Measurements from ENCODE around the gene KAT2A. TPM values are rescaled to one million over a fixed set of nuclear protein-coding genes. Genes with fewer than 3 reads are reported as not detected.
A peak's percentile ranks its signal among the peaks of the same experiment; 100 is the strongest.

KAT2A gene
- total and polyA plus RNA-seq, 7 experiments from 2014 or later = 6.6 to 71.1 (median 48.6) TPM

GRCh38 chr17:42113293-42114069, 7.7 kb downstream of the KAT2A start:
- peaks cover 0 to 2% (median 0%) of the 10 kb centered on the region in 11 donors for H3K9me3 Mint-ChIP-seq
- Histone ChIP-seq H3K36me3 (ENCODE audit: control insufficient read depth in 2 of 3, insufficient read depth in 3 of 3, low read length in 3 of 3) (peaks cover 0 to 44% (median 5%) of the 10 kb centered on the region in 3 experiments), H3K9me3 (ENCODE audit: control insufficient read depth in 2 of 3, low read length in 3 of 3) (no peaks in the 10 kb centered on the region), H3K4me3 (ENCODE audit: low read length) (peak overlapping the region; percentile 83), H3K27ac (ENCODE audit: low read depth, low read length) (peak overlapping the region; percentile 83), H3K27me3 (ENCODE audit: control insufficient read depth in 2 of 2, insufficient read depth in 2 of 2, low read length in 2 of 2) (no peaks in the 10 kb centered on the region), H3K4me1 (ENCODE audit: control insufficient read depth in 2 of 2, insufficient read depth in 2 of 2, low read length in 2 of 2) (peaks cover 12 to 31% of the 10 kb centered on the region in 2 donors)
- no peak for DNase-seq
- H3K4me3 Mint-ChIP-seq = peak overlapping the region in 1 of 10 donors; percentile 66
- intact Hi-C loops (cut with micrococcal nuclease) = loop anchor here (2.0 kb wide), 2 partner anchors 21 to 41 kb away; partner anchors contain the start of gene RAB5C (in 1 of the 2)
- POLR2A ChIA-PET = interaction anchor here (0.6 to 4.6 kb wide), 18 partner anchors 8 to 275 kb away, joined by 3 to 40 read pairs (median 8); partner anchors contain the start of genes CNP, DNAJC7, GHDC and HSPB9
- no peaks in the 10 kb centered on the region for H3K27me3 Mint-ChIP-seq
- peak overlapping the region in 8 of 9 donors; percentile 25 to 100 (median 96) for H3K27ac Mint-ChIP-seq
- peaks cover 5 to 28% (median 16%) of the 10 kb centered on the region in 5 donors for H3K36me3 Mint-ChIP-seq
- H3K4me1 Mint-ChIP-seq = peaks cover 22 to 53% (median 41%) of the 10 kb centered on the region in 7 donors
- CTCF ChIA-PET = interaction anchor here (0.6 to 3.5 kb wide), 9 partner anchors 9 to 96 kb away, joined by 3 to 22 read pairs (median 4); partner anchors contain the start of genes DNAJC7 and NKIRAS2
- no peak for ATAC-seq

GRCh38 chr17:42112552-42113176, 8.5 kb downstream of the KAT2A start, which contains the start of gene DHX58:
DHX58 (minus strand) TSS chr17:42112714; CDS start chr17:42111892, 822 bp downstream.
- ATAC-seq = peak; percentile 85
- H3K4me1 Mint-ChIP-seq = peaks cover 22 to 60% (median 48%) of the 10 kb centered on the region in 7 donors
- Histone ChIP-seq H3K4me1 (ENCODE audit: control insufficient read depth in 2 of 2, insufficient read depth in 2 of 2, low read length in 2 of 2) (peaks cover 12 to 34% of the 10 kb centered on the region in 2 donors), H3K9me3 (ENCODE audit: control insufficient read depth in 2 of 3, low read length in 3 of 3) (no peaks in the 10 kb centered on the region), H3K27ac (ENCODE audit: low read depth, low read length) (peak within 1 kb of the TSS; percentile 83), H3K27me3 (ENCODE audit: control insufficient read depth in 2 of 2, insufficient read depth in 2 of 2, low read length in 2 of 2) (no peaks in the 10 kb centered on the region), H3K36me3 (ENCODE audit: control insufficient read depth in 2 of 3, insufficient read depth in 3 of 3, low read length in 3 of 3) (peaks cover 0 to 40% (median 5%) of the 10 kb centered on the region in 3 experiments), H3K4me3 (ENCODE audit: low read length) (peak within 1 kb of the TSS; percentile 83)
- H3K36me3 Mint-ChIP-seq = peaks cover 3 to 28% (median 20%) of the 10 kb centered on the region in 5 donors
- H3K9me3 Mint-ChIP-seq = peaks cover 0 to 2% (median 0%) of the 10 kb centered on the region in 11 donors
- peak; percentile 47 to 86 (median 81) for DNase-seq
- intact Hi-C loops (cut with micrococcal nuclease) = loop anchor here (1.0 to 2.0 kb wide), 7 partner anchors 9 to 146 kb away; partner anchors contain the start of genes CNP (in 2 of the 2), DNAJC7 (in 2 of the 2), KAT2A (in 1 of the 2) and RAB5C (in 1 of the 2)
- no peaks in the 10 kb centered on the region for H3K27me3 Mint-ChIP-seq
- CTCF ChIA-PET = interaction anchor here (0.6 to 3.5 kb wide), 11 partner anchors 8 to 146 kb away, joined by 3 to 22 read pairs (median 4); partner anchors contain the start of genes CNP, KAT2A and NKIRAS2
- H3K4me3 Mint-ChIP-seq = peak within 1 kb of the TSS; percentile 86 to 96 (median 94)
- POLR2A ChIA-PET = interaction anchor here (0.6 to 4.6 kb wide), 20 partner anchors 9 to 276 kb away, joined by 3 to 40 read pairs (median 6); partner anchors contain the start of genes CNP, DNAJC7, GHDC and HSPB9
- H3K27ac Mint-ChIP-seq = peak within 1 kb of the TSS; percentile 94 to 100 (median 97)

- Mint-ChIP-seq H3K27me3 (no peaks in the 10 kb centered on the region), H3K4me1 (peaks cover 17 to 63% (median 51%) of the 10 kb centered on the region in 7 donors), H3K9me3 (peaks cover 0 to 2% (median 0%) of the 10 kb centered on the region in 11 donors), H3K36me3 (peaks cover 0 to 28% (median 18%) of the 10 kb centered on the region in 5 donors), H3K27ac (peak overlapping the region; percentile 94 to 100 (median 97)), H3K4me3 (peak overlapping the region; percentile 86 to 96 (median 94))
- DNase-seq (peak in 2 of 9 donors; percentile 31 to 34), ATAC-seq (no peak)
- Histone ChIP-seq H3K27me3 (ENCODE audit: control insufficient read depth in 2 of 2, insufficient read depth in 2 of 2, low read length in 2 of 2) (no peaks in the 10 kb centered on the region), H3K36me3 (ENCODE audit: control insufficient read depth in 2 of 3, insufficient read depth in 3 of 3, low read length in 3 of 3) (peaks cover 0 to 34% (median 3%) of the 10 kb centered on the region in 3 experiments), H3K4me1 (ENCODE audit: control insufficient read depth in 2 of 2, insufficient read depth in 2 of 2, low read length in 2 of 2) (peaks cover 12 to 40% of the 10 kb centered on the region in 2 donors), H3K27ac (ENCODE audit: low read depth, low read length) (peak overlapping the region; percentile 83), H3K4me3 (ENCODE audit: low read length) (peak overlapping the region; percentile 83), H3K9me3 (ENCODE audit: control insufficient read depth in 2 of 3, low read length in 3 of 3) (no peaks in the 10 kb centered on the region)
- intact Hi-C loops (cut with micrococcal nuclease) = loop anchor here (1.0 to 2.0 kb wide), 7 partner anchors 9 to 146 kb away; partner anchors contain the start of genes CNP (in 2 of the 2), DNAJC7 (in 2 of the 2), KAT2A (in 1 of the 2) and RAB5C (in 1 of the 2)
- POLR2A ChIA-PET = interaction anchor here (0.7 to 4.6 kb wide), 18 partner anchors 8 to 416 kb away, joined by 3 to 40 read pairs (median 8); partner anchors contain the start of genes CNP, DNAJC7, HSPB9 and KAT2A
- CTCF ChIA-PET = interaction anchor here (0.6 to 3.5 kb wide), 8 partner anchors 9 to 88 kb away, joined by 3 to 22 read pairs (median 8); partner anchors contain the start of genes KAT2A and ZNF385C
Measured at GRCh38 chr17:42111871-42112551, 9.2 kb downstream of the KAT2A start.

- Mint-ChIP-seq H3K27me3 (no peaks in the 10 kb centered on the region), H3K27ac (peak overlapping the region in 8 of 9 donors; percentile 73 to 100 (median 97)), H3K4me1 (peaks cover 12 to 57% (median 49%) of the 10 kb centered on the region in 7 donors), H3K36me3 (peaks cover 0 to 23% (median 15%) of the 10 kb centered on the region in 5 donors), H3K4me3 (peak overlapping the region in 9 of 10 donors; percentile 64 to 96 (median 91)), H3K9me3 (peaks cover 0 to 2% (median 0%) of the 10 kb centered on the region in 11 donors)
- no peaks in the 10 kb centered on the region for H3K27me3 ChIP-seq (ENCODE audit: control insufficient read depth in 2 of 2, insufficient read depth in 2 of 2, low read length in 2 of 2)
- intact Hi-C loops (cut with micrococcal nuclease) = no loop called here
- DNase-seq (no peak), ATAC-seq (no peak)
- H3K27ac ChIP-seq (ENCODE audit: low read depth, low read length) = peak overlapping the region; percentile 83
- peaks cover 0 to 31% (median 3%) of the 10 kb centered on the region in 3 experiments for H3K36me3 ChIP-seq (ENCODE audit: control insufficient read depth in 2 of 3, insufficient read depth in 3 of 3, low read length in 3 of 3)
- no peaks in the 10 kb centered on the region for H3K9me3 ChIP-seq (ENCODE audit: control insufficient read depth in 2 of 3, low read length in 3 of 3)
- peak overlapping the region; percentile 83 for H3K4me3 ChIP-seq (ENCODE audit: low read length)
- POLR2A ChIA-PET = interaction anchor here (0.8 to 4.6 kb wide), 11 partner anchors 10 to 415 kb away, joined by 3 to 40 read pairs (median 11); partner anchors contain the start of genes CNP, DNAJC7, HSPB9 and KAT2A
- peaks cover 12 to 41% of the 10 kb centered on the region in 2 donors for H3K4me1 ChIP-seq (ENCODE audit: control insufficient read depth in 2 of 2, insufficient read depth in 2 of 2, low read length in 2 of 2)
- CTCF ChIA-PET = interaction anchor here (0.5 to 3.5 kb wide), 4 partner anchors 13 to 69 kb away, joined by 6 to 19 read pairs (median 8); partner anchors contain the start of gene ZNF385C
Measured at GRCh38 chr17:42111265-42111636, 9.9 kb downstream of the KAT2A start.

GRCh38 chr17:42110301-42111264, 10.6 kb downstream of the KAT2A start:
- Mint-ChIP-seq H3K27me3 (no peaks in the 10 kb centered on the region), H3K9me3 (peaks cover 0 to 2% (median 0%) of the 10 kb centered on the region in 11 donors), H3K4me3 (peak overlapping the region; percentile 62 to 96 (median 88)), H3K36me3 (peaks cover 0 to 27% (median 14%) of the 10 kb centered on the region in 5 donors), H3K4me1 (peaks cover 12 to 56% (median 49%) of the 10 kb centered on the region in 7 donors), H3K27ac (peak overlapping the region; percentile 68 to 100 (median 94))
- Histone ChIP-seq H3K27ac (ENCODE audit: low read depth, low read length) (peak overlapping the region; percentile 83), H3K4me3 (ENCODE audit: low read length) (no peak overlapping the region), H3K4me1 (ENCODE audit: control insufficient read depth in 2 of 2, insufficient read depth in 2 of 2, low read length in 2 of 2) (peaks cover 12 to 41% of the 10 kb centered on the region in 2 donors), H3K27me3 (ENCODE audit: control insufficient read depth in 2 of 2, insufficient read depth in 2 of 2, low read length in 2 of 2) (no peaks in the 10 kb centered on the region), H3K9me3 (ENCODE audit: control insufficient read depth in 2 of 3, low read length in 3 of 3) (no peaks in the 10 kb centered on the region), H3K36me3 (ENCODE audit: control insufficient read depth in 2 of 3, insufficient read depth in 3 of 3, low read length in 3 of 3) (peaks cover 0 to 28% (median 3%) of the 10 kb centered on the region in 3 experiments)
- ATAC-seq = no peak
- intact Hi-C loops (cut with micrococcal nuclease) = no loop called here
- peak in 1 of 9 donors; percentile 17 for DNase-seq
- CTCF ChIA-PET = interaction anchor here (0.5 to 1.9 kb wide), 4 partner anchors 12 to 415 kb away, joined by 3 to 8 read pairs (median 6); partner anchors contain the start of gene ZNF385C
- POLR2A ChIA-PET = interaction anchor here (0.8 to 4.6 kb wide), 10 partner anchors 10 to 144 kb away, joined by 3 to 40 read pairs (median 10); partner anchors contain the start of genes CNP, DNAJC7, HSPB9 and KAT2A
